ENCODE data around the gene SOX6.
"Not testable (repeated sequence)": the region's sequence is repeated elsewhere in the genome, so short reads cannot be mapped to it uniquely, and the experiment has no call there.

The SOX6 gene

DNA sequence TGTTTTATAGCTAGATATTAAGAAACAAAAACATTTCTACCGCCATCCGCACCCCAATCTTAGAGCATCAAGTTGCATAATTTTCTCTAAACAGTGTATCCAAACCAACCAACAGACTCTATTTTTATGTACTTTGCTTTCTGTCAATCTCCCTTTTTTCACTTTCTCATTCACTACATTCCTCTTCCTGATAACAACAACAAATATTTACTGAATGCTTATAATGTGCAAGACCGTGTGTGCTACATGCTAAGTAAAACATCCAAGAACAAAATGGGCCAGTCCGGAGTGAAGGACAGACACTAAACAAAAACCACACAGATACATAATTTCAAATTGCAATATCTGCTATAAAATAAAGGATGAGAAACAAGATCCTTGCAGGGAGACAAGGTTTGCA, 38.6 kb upstream of the SOX6 start:
- no peak overlapping the region for H3K27ac ChIP-seq
- TF ChIP-seq, protein P1, sequence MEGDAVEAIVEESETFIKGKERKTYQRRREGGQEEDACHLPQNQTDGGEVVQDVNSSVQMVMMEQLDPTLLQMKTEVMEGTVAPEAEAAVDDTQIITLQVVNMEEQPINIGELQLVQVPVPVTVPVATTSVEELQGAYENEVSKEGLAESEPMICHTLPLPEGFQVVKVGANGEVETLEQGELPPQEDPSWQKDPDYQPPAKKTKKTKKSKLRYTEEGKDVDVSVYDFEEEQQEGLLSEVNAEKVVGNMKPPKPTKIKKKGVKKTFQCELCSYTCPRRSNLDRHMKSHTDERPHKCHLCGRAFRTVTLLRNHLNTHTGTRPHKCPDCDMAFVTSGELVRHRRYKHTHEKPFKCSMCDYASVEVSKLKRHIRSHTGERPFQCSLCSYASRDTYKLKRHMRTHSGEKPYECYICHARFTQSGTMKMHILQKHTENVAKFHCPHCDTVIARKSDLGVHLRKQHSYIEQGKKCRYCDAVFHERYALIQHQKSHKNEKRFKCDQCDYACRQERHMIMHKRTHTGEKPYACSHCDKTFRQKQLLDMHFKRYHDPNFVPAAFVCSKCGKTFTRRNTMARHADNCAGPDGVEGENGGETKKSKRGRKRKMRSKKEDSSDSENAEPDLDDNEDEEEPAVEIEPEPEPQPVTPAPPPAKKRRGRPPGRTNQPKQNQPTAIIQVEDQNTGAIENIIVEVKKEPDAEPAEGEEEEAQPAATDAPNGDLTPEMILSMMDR (conservative IDR thresholded peaks at IDR 0.05) = no peak

DNA sequence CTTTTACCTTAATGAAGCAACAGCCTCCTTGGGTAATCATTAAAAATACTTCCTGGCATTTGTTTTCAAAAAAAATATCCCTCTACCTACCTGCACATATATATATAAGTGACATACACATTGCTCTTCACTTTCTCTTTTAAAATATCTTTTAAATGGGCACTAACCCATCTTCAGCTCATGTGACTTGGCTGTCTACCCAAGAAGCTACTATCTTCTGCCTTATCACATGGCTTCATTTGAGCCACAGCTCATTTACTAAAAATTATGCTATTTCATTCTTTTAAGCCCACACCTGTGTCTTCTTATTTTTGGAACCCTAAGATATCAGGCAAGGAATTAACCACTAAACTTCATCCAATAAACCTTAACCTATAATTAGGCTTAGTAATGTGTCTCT, 37.0 kb upstream of the SOX6 start:
- TF ChIP-seq, protein P1 (conservative IDR thresholded peaks at IDR 0.05) = no peak
- no peak overlapping the region for H3K27ac ChIP-seq

DNA sequence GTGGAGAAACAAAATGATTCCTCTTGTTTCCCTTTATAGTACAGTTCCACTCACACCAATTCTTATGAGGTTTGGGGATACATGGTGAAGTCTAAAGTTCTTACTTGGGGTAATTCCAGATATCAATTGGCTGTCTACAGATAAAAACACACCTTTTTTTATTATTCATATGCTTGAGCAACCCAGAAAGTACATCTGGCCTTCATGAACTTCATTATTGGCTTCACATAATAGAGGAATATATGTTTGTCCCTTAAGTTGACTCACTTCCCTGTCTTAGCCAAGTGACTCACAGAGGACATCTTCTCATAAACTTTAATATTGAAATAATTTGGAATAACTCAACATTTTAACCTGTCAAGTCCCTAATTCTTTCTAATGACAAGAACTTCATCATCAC, 36.3 kb upstream of the SOX6 start:
- H3K27ac ChIP-seq = no peak overlapping the region
- TF ChIP-seq, protein P1 (conservative IDR thresholded peaks at IDR 0.05) = no peak

DNA sequence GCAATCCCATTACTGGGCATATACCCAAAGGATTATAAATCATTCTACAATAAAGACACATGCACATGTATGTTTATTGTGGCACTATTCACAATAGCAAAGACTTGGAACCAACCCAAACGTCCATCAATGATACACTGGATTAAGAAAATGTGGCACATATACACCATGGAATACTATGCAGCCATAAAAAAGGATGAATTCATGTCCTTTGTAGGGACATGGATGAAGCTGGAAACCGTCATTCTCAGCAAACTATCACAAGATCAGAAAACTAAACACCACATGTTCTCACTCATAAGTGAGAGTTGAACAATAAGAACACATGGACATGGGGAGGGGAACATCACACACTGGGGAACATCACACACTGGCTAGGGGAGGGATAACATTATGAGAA, 34.5 kb upstream of the SOX6 start:
- not testable (repeated sequence) for H3K27ac ChIP-seq

DNA sequence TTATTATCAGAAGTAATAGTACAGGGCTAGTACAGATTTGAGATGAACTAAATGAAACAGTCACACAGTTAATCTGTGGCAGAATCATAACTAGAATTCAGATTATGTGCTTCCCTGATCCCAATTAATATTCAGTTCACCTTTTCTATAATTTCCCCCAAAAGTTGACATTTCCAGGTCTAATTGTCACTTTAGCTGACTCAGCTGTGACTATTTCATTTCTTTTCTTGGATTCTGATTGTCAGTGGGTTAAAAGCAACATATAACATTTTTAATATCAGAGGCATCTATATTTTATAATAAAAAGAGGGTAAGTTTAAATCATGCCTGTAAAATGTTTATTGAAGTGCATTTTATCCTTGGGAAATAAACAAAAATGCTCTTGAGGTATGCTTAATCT, 28.8 kb upstream of the SOX6 start:
- no peak overlapping the region for H3K27ac ChIP-seq
- TF ChIP-seq, protein P1 (conservative IDR thresholded peaks at IDR 0.05) = no peak

DNA sequence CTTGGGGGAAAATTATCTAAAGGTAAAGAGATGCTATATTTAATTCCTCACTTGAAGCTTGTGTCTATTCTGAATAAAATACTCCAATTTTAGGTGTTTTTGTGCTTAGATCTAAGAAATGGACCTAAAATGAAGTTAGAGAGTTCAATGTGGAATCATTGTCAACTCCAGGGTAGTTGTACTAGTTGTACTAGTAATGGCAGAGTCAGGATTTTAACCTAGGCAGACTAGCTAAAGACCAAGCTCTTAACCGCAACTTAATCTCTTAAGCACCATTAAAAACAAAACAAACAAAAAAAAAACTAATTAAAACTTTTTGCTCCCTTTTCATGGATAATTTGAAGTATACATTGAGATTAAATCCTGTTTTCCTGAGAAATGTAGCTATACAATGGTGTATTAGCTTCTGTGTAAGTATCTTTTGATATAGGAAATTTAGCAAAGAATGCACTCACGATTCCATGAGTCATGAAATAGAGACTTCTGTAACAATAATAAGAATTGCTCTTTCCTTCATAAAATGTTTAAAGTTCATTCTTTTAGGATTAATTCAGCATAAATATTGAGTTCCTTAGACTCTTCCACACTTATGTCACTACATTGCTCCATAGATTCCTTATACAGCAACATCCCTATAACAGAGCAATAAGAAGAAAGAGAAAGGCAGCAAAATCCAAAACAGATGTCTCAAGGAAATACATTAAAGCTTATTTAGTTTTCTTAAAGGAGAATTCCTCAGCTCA, 26.5 kb upstream of the SOX6 start:
- TF ChIP-seq, protein P1 (conservative IDR thresholded peaks at IDR 0.05) = no peak
- no peak overlapping the region for H3K27ac ChIP-seq

DNA sequence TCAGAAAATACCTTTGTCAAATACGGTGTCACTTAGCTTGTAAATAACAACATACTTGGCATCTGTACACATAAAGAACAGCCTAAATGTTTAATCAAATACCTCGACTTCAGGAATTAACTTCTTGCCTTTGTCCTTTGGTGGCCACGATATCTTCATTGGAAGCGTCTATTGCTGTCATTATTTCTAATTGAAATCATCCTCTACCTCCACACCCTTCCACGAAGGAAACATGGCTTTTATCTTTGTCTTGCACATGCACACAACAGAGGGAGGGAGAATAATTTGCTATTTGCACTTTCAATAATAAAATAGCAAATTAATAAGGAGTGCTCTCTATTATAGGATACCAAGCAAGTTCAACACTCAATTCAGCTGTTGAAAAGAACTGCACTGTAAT, 25.8 kb upstream of the SOX6 start:
- H3K27ac ChIP-seq = no peak overlapping the region
- TF ChIP-seq, protein P1 (conservative IDR thresholded peaks at IDR 0.05) = no peak

DNA sequence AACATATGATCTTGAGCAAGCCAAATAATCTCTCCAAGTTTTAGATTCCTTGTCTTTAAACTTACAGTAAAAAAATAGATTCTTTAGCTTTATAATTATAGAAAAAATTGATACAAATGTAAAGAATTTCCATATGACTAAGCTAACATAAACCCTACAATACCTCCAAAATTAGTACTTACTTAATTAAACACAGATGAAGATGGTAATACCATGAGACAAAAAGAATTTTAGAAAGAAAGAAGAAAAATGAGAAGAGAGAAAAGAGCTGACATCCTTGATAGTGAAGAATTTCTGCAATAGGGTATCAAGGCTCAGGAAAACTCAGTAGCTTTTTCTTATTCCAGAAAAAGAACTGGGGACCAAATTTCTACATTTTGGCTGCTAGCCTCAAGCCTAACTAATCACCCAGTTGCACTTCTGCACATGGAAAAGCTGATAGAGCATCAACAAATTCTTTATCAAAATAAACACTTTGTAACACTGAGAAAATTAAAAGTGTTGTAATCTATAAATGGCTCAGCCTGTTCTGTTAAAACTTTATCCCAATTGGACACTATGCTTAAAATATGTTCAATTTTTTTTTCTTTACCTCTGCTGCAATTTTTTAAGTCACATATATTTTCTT, 24.7 kb upstream of the SOX6 start:
- TF ChIP-seq, protein P1 (conservative IDR thresholded peaks at IDR 0.05) = no peak
- no peak overlapping the region for H3K27ac ChIP-seq
